Erythroblast (primary cell): ENCODE data around the gene MYH7B.

Experiments
- DNase-seq, 2 experiments: peaks; one replicate each; lab custom pipeline; 2025; lab: John Stamatoyannopoulos, UW
- GATA1 ChIP-seq: IDR thresholded peaks from 2 replicates; pipeline ENCODE4 v1.6.1; 2011; ENCODE audit warnings: low read depth, mild to moderate bottlenecking, control low read depth, low read length, moderate library complexity
- POLR2A ChIP-seq: IDR thresholded peaks from 2 replicates; pipeline ENCODE4 v1.6.1; 2011; ENCODE audit warnings: mild to moderate bottlenecking, low read length

Gene MYH7B

DNA sequence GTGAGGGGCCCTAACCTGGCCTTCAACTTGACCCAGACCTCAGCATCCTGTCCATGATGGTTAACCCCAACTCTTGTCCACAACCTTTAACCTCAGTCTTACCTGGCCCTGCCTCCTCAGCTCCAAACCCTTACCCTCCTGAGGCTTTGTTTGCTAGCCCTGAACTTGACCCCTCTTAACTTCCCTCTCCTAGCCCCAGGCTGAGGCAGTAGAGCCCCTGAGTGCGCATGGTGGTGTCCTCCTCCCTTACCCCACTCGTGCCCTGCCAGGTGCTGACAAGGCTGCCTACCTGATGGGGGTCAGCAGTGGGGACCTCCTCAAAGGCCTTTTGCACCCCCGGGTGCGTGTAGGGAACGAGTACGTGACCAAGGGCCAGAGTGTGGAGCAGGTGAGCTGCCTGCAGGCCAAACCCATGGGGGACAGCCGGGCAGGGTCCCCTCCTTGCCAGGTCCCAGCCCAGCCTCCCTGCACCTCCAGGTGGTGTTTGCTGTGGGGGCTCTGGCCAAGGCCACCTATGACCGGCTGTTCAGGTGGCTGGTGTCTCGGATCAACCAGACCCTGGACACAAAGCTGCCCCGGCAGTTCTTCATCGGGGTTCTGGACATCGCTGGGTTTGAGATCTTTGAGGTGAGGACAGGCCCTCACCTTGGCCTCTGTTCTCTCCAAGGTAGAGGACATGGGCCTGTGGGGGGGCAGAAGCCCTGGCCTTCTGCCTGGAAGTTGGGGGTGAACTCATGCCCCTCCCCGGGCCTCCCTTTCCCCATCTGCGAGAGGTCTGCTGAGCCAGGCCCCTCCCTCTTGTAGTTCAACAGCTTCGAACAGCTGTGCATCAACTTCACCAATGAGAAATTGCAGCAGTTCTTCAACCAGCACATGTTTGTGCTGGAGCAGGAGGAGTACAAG, 31.9 kb downstream of the MYH7B start:
- no peak for TF ChIP-seq POLR2A
- no peak for TF ChIP-seq GATA1

DNA sequence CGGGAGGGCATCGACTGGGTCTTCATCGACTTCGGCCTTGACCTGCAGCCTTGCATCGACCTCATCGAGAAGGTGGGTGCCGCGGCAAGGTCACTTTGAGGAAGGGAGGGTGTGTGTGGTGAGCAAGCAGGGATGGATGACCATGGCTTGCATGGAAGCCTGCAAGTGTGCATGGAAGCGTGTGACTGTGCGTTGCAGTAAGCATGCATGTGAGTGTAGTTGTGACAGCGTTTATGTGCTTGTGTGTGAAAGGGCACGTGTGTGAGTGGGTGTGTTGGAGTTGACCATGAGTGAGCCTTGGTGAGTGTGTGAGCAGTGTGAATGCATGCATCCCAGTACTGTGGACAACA, 32.5 kb downstream of the MYH7B start:
- TF ChIP-seq GATA1 (no peak), POLR2A (no peak)
- no peak for DNase-seq

More for the DNA sequence above, 31.9 kb downstream of the MYH7B start:
- no peak for DNase-seq

GRCh38 chr20:34989118-34989517, 33.5 kb downstream of the MYH7B start:
- no peak for DNase-seq
- TF ChIP-seq GATA1 (no peak), POLR2A (no peak)

- DNase-seq: no peak
- no peak for TF ChIP-seq POLR2A
- no peak for TF ChIP-seq GATA1
These were observed 34.0 kb downstream of the MYH7B start for GRCh38 chr20:34989670-34990069.

- no peak for TF ChIP-seq GATA1
- TF ChIP-seq POLR2A: no peak
- no peak for DNase-seq
These were observed 34.6 kb downstream of the MYH7B start for GRCh38 chr20:34990231-34990630.

DNA sequence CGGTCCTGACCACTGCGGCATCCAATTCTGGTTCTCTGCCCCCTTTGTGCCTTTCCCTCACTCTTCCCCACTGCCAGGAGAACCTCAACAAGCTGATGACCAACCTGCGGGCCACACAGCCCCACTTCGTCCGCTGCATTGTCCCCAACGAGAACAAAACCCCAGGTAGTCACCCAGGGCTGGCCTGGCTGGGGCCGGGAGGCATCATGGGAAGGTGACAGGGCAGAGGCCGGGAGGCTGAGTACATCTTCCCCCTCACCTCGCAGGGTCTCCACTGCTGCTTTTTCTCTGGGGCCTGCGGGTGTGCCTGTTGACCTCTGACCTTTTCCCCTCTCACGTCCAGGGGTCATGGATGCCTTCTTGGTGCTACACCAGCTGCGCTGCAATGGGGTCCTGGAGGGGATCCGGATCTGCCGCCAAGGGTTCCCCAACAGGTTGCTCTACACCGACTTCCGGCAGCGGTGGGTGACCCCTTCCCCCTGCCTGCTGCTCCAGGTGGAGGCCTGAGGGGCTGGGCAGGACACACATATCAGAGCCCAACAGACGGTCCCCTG, 35.1 kb downstream of the MYH7B start:
- no peak for DNase-seq
- TF ChIP-seq POLR2A (no peak), GATA1 (no peak)

GRCh38 chr20:34992751-34993417, 37.2 kb downstream of the MYH7B start:
- no peak for TF ChIP-seq GATA1
- TF ChIP-seq POLR2A: no peak
- no peak for DNase-seq

DNA sequence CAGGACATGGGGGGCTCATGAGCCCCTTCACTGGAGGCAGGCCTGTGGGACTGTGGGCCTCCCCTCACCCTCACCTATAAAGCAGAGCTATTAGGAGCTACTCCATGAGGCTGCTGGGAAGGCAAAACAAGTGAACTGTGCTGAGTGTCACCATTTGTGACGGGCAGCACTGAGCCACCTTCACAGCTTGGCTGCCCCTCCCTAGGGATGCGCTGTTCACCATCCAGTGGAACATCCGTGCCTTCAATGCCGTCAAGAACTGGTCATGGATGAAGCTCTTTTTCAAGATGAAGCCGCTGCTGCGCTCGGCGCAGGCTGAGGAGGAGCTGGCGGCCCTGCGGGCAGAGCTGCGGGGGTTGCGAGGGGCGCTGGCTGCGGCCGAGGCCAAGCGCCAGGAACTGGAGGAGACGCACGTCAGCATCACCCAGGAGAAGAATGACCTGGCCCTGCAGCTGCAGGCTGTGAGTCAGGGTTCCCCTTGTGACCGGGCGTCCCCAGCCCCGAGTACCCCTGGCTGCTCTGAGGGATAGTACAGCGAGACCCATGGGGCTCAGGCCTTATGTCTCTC, 38.4 kb downstream of the MYH7B start:
- no peak for TF ChIP-seq GATA1
- no peak for TF ChIP-seq POLR2A
- DNase-seq: no peak

GRCh38 chr20:34994509-34995131, 39.0 kb downstream of the MYH7B start:
- DNase-seq: no peak

DNA sequence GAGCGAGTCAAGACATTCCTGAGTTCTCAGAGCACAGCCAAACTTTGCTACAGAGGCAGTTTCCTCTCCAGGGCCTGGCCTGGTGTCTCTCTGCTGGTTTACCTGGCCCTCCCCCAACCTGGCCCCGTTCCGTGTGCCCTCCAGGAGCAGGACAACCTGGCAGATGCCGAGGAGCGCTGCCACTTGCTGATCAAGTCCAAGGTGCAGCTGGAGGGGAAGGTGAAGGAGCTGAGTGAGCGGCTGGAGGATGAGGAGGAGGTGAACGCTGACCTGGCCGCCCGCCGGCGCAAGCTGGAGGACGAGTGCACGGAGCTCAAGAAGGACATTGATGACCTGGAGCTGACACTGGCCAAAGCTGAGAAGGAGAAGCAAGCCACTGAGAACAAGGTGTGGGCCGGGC, 39.5 kb downstream of the MYH7B start:
- no peak for DNase-seq
- TF ChIP-seq POLR2A: no peak

More at GRCh38 chr20:34994509-34995131, 39.0 kb downstream of the MYH7B start:
- TF ChIP-seq GATA1 (no peak), POLR2A (no peak)

DNA sequence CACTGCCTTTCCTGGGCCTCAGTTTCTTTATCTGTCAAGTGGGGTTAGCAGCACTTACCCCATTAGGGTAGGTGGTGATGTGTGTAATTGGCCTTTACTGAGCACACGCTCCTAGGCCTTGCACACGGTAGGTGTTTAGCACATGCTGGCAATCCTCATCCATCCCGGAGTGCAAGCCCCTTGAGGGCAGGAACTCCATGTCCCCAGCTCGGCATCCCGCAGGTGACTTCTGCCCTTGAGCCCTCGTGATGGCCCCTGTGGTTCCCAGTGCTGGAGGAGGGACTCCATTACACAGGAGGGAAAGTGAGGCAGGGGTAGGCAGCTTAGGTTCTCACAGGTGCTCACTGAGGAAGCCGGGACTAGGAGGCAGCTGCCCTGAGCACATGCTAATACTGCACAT, 40.0 kb downstream of the MYH7B start:
- TF ChIP-seq POLR2A: no peak
- TF ChIP-seq GATA1: no peak
- no peak for DNase-seq

- DNase-seq: no peak
- TF ChIP-seq POLR2A (no peak), GATA1 (no peak)
These were observed 40.8 kb downstream of the MYH7B start for GRCh38 chr20:34996243-34997028.

- TF ChIP-seq POLR2A (no peak), GATA1 (no peak)
- DNase-seq: peak; percentile 30 to 36
These were observed 41.5 kb downstream of the MYH7B start for GRCh38 chr20:34997131-34997561.
